HuH-7 (cell line): ENCODE results near the gene CHMP4A.
A peak's percentile ranks its signal among the peaks of the same experiment; 100 is the strongest.

Experiments
- DNase-seq: peaks from one replicate; pipeline ENCODE4 v3.0.0; 2011; ENCODE audit warnings: low spot score

CHMP4A gene, protein sequence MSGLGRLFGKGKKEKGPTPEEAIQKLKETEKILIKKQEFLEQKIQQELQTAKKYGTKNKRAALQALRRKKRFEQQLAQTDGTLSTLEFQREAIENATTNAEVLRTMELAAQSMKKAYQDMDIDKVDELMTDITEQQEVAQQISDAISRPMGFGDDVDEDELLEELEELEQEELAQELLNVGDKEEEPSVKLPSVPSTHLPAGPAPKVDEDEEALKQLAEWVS

DNA sequence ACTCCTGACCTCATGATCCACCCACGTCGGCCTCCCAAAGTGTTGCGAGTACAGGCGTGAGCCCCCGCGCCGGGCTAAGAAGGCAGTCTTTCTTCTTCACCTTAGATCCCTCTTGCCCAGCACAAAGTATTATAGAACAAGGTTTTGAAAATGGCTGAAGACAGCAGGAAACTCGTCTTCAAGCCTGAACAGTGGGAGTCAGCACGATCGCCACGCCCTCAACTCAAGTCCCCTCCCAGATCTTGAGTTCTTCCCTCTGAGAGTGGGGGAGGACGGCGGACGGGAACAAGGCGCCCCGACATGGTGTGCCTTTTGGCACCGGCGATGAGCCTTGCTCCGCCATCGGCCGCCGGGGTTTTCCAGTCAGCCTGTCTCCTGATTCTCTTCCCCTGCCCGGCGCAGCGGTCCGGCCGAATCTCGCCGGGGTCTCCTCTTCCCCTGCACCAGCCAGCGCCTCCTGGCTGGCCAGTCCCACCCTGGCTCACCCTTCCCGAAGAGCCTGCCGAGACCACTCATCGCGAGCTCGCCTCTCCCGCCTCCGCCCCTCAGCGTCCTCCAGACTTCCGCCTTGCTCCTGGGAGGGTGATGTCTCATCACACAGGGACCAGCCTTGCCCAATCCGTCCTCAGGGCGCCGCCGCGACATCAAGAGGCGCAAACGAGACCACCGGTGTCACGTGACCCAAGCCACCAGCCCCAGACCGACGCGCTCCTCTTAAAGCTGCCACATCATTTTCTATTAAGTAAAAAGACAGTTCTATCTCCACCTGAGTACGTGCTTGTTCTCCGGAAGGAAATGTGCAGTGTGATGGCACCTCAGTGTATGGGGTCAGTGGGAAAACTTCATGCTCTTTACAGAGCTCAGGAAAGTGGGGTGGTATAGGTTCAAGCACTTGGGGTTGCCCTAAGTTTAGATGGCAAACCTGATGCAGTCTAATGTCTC is at the start of gene CHMP4A:
CHMP4A (minus strand) TSS at position 565 of the 942 bp plus-strand sequence; CDS start at position 516, 49 bp downstream.
- DNase-seq: peak; percentile 95

DNA sequence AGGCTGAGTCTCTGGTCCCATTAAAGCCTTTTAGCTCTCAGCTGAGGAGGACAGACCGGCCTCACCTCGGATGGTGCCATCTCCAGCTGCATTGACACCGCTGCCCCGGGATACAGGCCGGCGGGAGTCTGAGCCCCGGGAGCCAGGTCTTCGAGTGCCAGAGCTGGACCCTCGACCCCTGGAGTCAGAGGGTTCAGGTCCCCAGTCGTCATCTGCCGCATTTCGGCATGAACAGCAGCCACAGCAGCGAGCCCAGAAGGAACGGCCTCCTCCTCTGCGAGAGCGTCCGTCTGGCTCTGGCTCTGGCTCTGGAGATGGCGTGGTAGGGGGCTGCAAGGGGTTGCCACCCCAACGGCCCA is 48.7 kb upstream of the CHMP4A start:
- no peak for DNase-seq

- no peak for DNase-seq
Observed at GRCh38 chr14:24261256-24261968, 48.1 kb upstream of the CHMP4A start.

GRCh38 chr14:24260780-24261157 is 47.5 kb upstream of the CHMP4A start:
- DNase-seq: no peak

- no peak for DNase-seq
Observed at GRCh38 chr14:24260026-24260779, 46.9 kb upstream of the CHMP4A start.

GRCh38 chr14:24259282-24260025 is 46.2 kb upstream of the CHMP4A start:
- DNase-seq: no peak

DNA sequence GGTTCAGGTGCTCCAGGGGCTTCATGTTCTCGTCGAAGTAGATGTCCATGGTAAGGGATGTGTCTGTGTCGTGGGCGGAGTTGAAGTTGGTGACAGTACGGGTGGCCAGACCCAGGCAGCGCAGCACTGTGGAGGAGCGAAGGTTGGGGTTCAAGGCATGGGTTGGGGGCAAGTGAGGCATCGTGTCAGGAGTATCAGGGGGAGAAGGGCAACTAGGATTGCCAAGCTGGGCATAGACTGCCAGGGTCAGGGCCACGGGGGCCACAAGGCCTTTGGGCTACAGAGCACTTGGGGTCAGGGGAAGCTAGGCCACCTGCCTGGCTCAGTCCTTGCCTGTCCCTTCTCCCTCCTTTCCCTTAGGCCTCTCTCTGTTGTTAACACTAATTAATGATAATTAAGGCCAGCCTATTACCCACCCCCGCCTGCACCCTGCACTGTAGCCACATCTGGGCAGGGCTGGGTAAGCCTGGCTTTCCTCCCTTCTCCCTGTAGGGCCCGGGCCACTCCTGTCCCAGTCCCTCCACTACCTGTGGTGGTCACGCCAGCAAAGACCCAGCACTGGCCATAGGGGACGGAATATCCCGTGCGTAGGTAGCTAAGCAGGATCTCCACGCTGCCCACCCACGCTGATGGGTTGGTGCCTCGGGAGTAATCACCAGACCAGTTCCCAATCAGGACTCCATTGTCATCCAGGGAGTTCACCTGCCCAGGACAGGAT is 45.4 kb upstream of the CHMP4A start:
- no peak for DNase-seq

GRCh38 chr14:24258119-24258518 is 44.8 kb upstream of the CHMP4A start:
- DNase-seq: no peak

DNA sequence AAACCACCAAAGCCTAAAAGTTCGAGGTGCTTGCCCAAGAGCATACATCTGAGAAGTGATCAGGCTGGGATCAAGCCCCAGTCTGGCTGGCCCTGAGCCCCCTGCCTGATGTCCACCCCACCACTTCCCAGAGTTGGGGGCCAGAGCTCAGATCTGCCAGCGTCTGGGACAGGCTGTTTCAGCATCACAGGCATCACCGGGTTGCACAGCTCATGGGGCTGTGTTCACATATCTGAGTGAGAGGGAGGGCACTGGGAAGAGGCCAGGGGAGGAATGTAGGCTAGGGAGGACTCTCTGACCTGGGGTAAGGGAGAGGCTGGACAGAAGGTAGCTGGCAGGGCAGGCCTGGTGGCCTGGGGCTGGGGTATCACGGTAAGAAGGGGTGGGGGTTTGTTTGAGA is 43.7 kb upstream of the CHMP4A start:
- DNase-seq: no peak

DNA sequence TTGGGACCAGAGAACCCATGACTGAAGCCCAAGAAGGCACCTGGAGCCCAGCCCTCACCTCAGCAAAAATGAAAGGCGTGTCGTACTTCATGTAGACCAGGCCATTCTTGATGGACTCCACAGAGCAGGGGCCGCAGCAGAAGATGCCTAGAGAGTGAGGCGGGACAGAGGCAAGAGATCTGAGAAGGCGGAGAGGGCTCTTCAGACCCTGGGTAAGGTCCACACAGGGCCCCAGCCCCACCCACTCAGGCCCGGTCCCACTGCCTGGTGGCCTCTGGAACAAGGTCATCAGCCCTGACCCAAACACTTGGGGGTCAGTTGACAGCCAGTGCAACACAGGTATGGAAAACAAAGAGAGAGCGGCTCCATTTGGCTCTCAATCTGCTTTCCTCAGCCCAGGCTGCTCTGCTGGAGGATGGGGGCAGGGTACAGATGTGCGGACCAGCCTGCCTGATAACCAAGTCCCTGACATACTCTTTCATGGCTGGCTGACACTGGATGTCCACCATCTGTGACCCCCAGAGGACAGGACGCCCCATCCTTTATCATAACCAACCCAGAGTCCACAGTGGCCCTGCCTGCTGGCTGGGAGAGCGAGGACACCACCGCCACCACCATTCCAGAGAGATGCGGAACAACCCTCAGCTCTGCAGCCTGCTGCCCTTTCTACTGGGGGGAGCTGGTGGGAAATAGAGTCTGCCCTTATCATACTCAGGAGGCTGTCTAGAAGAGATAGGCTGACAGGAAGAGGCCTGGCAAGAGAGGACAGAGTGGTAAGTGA is 42.8 kb upstream of the CHMP4A start:
- no peak for DNase-seq

GRCh38 chr14:24255438-24255837 is 42.1 kb upstream of the CHMP4A start:
- DNase-seq: no peak

GRCh38 chr14:24254630-24255392 is 41.5 kb upstream of the CHMP4A start:
- no peak for DNase-seq

GRCh38 chr14:24253936-24254335 is 40.6 kb upstream of the CHMP4A start:
- no peak for DNase-seq

- peak; percentile 31 for DNase-seq
Observed at GRCh38 chr14:24252289-24253124, 39.2 kb upstream of the CHMP4A start.

GRCh38 chr14:24251880-24252288 is 38.6 kb upstream of the CHMP4A start:
- DNase-seq: no peak

DNA sequence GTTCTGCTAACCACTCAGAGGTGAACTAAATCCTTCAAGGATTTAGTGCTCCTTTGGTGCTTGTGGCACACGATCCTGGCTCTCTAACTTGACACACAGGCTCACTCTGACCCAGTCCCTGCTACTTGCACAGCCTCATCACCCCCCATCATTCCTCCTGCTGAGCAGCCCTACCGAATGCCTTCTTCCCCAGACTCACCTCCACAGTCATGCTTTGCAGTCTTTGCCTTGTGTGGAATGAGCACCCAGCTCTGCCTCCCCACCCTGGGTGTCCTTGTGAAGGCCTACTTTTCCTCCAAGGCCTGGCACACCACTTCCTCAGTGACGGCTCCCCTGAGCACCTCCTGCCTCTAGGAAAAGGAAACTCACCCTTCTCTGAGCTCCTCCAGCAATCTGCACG is 37.1 kb upstream of the CHMP4A start:
- no peak for DNase-seq

DNA sequence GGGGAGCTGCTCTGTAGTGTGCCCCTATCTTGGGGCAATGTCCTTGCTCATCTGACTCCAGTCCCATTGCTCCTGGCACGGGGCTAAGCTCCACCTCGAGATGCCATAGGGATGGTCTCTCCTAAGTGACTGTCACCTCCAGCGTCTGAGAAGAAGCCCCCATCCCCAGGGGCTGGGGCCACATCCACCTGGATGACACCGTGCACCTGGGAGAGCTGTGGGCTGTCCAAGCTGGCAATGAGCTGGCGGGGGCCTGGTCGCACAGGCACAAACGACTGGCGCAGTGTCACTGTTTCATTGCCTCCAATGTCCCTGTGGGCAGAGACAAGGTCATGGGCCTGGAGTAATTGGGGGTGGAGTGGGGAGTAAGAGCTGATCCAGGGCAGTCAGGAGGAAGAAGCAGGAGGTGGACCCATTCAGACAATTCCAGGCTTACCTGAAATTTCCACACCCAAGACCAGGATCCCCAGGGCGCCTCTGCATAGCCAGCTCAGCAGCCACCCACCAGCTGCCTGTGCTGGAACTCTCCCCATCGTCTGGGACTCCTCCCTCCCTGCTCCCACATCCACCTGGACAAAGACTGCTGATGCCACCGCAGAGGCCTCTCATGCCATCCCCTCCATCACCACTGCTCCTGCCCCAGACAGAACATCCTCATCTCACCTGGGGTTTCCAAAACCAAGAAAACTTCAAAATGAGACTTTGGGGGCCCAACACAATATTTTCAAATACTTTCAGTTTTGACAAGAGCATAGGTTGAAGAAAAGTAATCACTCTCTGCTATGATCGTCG is 36.1 kb upstream of the CHMP4A start:
- DNase-seq: no peak
